H1 (cell line): Measurements from ENCODE around the gene IGLON5. TPM values are rescaled to one million over a fixed set of nuclear protein-coding genes. Genes with fewer than 3 reads are reported as not detected.

Source experiments
- CTCF ChIA-PET: fragments of 300-600 bp; sonication (Branson Sonifier 250); formaldehyde crosslinking; loops from one replicate; lab custom pipeline; 2021; ENCODE audit not compliant: partially characterized antibody; lab: Charles Lee
- POLR2A ChIA-PET: fragments of 300-600 bp; sonication (Branson Sonifier 250); formaldehyde crosslinking; loops from one replicate; lab custom pipeline; 2021; ENCODE audit warnings: inconsistent platforms; ENCODE audit not compliant: partially characterized antibody; lab: Charles Lee
- DNase-seq, 2 experiments: peaks; one replicate each; pipeline versions ENCODE4 v3.0.0 to v3.0.0-alpha.2; 2010 to 2022; ENCODE audit warnings: low spot score in 2 of 2, low read depth in 1 of 2, mixed read lengths in 1 of 2
- FAIRE-seq: peaks from 2 replicates; lab custom pipeline; 2011; peaks lifted over from hg19 to GRCh38; lab: Jason Lieb, UNC
- H2AFZ ChIP-seq: 2 replicates; pipeline ENCODE4 v1.8.1; 2012; ENCODE audit warnings: low read length, inconsistent platforms
- H2AK5ac ChIP-seq: 2 replicates; pipeline ENCODE4 v1.6.1; 2013; ENCODE audit warnings: low read depth, low read length
- H2BK120ac ChIP-seq: replicated peaks from 2 replicates; pipeline ENCODE3; 2013; ENCODE audit warnings: low read depth, low read length, inconsistent platforms
- H2BK12ac ChIP-seq: 2 replicates; pipeline ENCODE4 v1.6.1; 2013; ENCODE audit warnings: low read depth, low read length
- H2BK15ac ChIP-seq: 2 replicates; pipeline ENCODE4 v1.6.1; 2013; ENCODE audit warnings: low read length
- H2BK20ac ChIP-seq: 2 replicates; pipeline ENCODE4 v1.6.1; 2013; ENCODE audit warnings: low read length
- H2BK5ac ChIP-seq: 2 replicates; pipeline ENCODE4 v1.6.1; 2013; ENCODE audit warnings: low read depth, low read length
- H3K14ac ChIP-seq: 2 replicates; pipeline ENCODE4 v1.6.1; 2013; ENCODE audit warnings: inconsistent platforms; ENCODE audit not compliant: insufficient read length
- H3K18ac ChIP-seq: 2 replicates; pipeline ENCODE4 v1.6.1; 2013; ENCODE audit warnings: low read length; ENCODE audit errors: extremely low read depth
- H3K23ac ChIP-seq: 2 replicates; pipeline ENCODE4 v1.6.1; 2013; ENCODE audit warnings: inconsistent platforms; ENCODE audit not compliant: insufficient read length
- H3K23me2 ChIP-seq: 2 replicates; pipeline ENCODE4 v1.6.1; 2013; ENCODE audit warnings: low read depth, low read length
- H3K27ac ChIP-seq: 2 replicates; pipeline ENCODE4 v1.6.1; 2011; ENCODE audit warnings: low read depth, low read length, inconsistent platforms
- H3K27me3 ChIP-seq, 4 experiments: replicated peaks in 1 of 4; 1 replicate in 1 of 4; 2 replicates in 3 of 4; pipeline versions ENCODE4 v1.6.1 to v1.8.1; 2011 to 2013; ENCODE audit warnings: low read length in 3 of 4, mild to moderate bottlenecking in 3 of 4, inconsistent platforms in 2 of 4, mixed read lengths in 2 of 4, moderate library complexity in 1 of 4; ENCODE audit not compliant: control insufficient read depth in 3 of 4, insufficient read depth in 3 of 4; ENCODE audit errors: extremely low read depth in 1 of 4
- H3K36me3 ChIP-seq, 4 experiments: 2 replicates each; pipeline versions ENCODE4 v1.6.1 to v1.8.1; 2011 to 2013; ENCODE audit warnings: mild to moderate bottlenecking in 4 of 4, low read length in 3 of 4, moderate library complexity in 2 of 4, control low read depth in 1 of 4, inconsistent platforms in 1 of 4; ENCODE audit not compliant: insufficient read depth in 4 of 4, control insufficient read depth in 2 of 4
- H3K4ac ChIP-seq: replicated peaks from 2 replicates; pipeline ENCODE3; 2013; ENCODE audit warnings: low read length, low read depth, mixed read lengths, inconsistent platforms; ENCODE audit not compliant: insufficient read length
- H3K4me1 ChIP-seq, 4 experiments: replicated peaks in 1 of 4; 1 replicate in 1 of 4; 2 replicates in 3 of 4; pipeline versions ENCODE4 v1.6.1 to v1.8.1; 2011 to 2013; ENCODE audit warnings: low read length in 3 of 4, inconsistent platforms in 2 of 4, mixed read lengths in 1 of 4; ENCODE audit not compliant: insufficient read depth in 4 of 4, control insufficient read depth in 3 of 4
- H3K4me2 ChIP-seq, 2 experiments: 2 replicates each; pipeline versions ENCODE4 v1.6.1 to v1.8.1; 2011 to 2013; ENCODE audit warnings: low read depth in 2 of 2, low read length in 2 of 2, control low read depth in 1 of 2, inconsistent platforms in 1 of 2, mild to moderate bottlenecking in 1 of 2; ENCODE audit not compliant: insufficient read depth in 1 of 2
- H3K4me3 ChIP-seq, 4 experiments: fragments of 200-600, 300-600 bp in 1 of 4; sonication (generic), shearing (Covaris generic), sonication (Bioruptor Twin) in 1 of 4; 2 replicates each; pipeline versions ENCODE4 v1.5.1 to v1.8.1; 2011 to 2016; ENCODE audit warnings: low read length in 4 of 4, low read depth in 3 of 4, control low read depth in 2 of 4, inconsistent platforms in 2 of 4, mild to moderate bottlenecking in 2 of 4, mixed read lengths in 1 of 4, moderate library complexity in 1 of 4; ENCODE audit not compliant: insufficient read depth in 2 of 4; ENCODE audit errors: extremely low read depth in 1 of 4
- H3K56ac ChIP-seq: replicated peaks from 2 replicates; pipeline ENCODE3; 2013; ENCODE audit warnings: low read depth, mild to moderate bottlenecking, mixed read lengths, low read length, inconsistent platforms; ENCODE audit not compliant: insufficient read length
- H3K79me1 ChIP-seq: 2 replicates; pipeline ENCODE4 v1.6.1; 2013; ENCODE audit warnings: low read depth, low read length, control low read depth
- H3K79me2 ChIP-seq, 2 experiments: 2 replicates each; pipeline versions ENCODE4 v1.6.1 to v1.8.1; 2012 to 2013; ENCODE audit warnings: low read length in 2 of 2, mild to moderate bottlenecking in 2 of 2, inconsistent platforms in 1 of 2; ENCODE audit not compliant: insufficient read depth in 2 of 2, control insufficient read depth in 1 of 2
- H3K9ac ChIP-seq, 4 experiments: replicated peaks in 1 of 4; 1 replicate in 1 of 4; 2 replicates in 3 of 4; pipeline versions ENCODE4 v1.6.1 to v1.8.1; 2011 to 2013; ENCODE audit warnings: low read depth in 3 of 4, low read length in 3 of 4, control low read depth in 2 of 4, mild to moderate bottlenecking in 2 of 4, moderate library complexity in 2 of 4, inconsistent platforms in 1 of 4; ENCODE audit errors: extremely low read depth in 1 of 4
- H3K9me3 ChIP-seq, 2 experiments: 2 replicates each; pipeline versions ENCODE4 v1.6.1 to v1.8.1; 2012 to 2013; ENCODE audit warnings: mild to moderate bottlenecking in 2 of 2, moderate library complexity in 2 of 2, control low read depth in 1 of 2, inconsistent platforms in 1 of 2, low read depth in 1 of 2, low read length in 1 of 2, mixed read lengths in 1 of 2; ENCODE audit not compliant: insufficient read depth in 2 of 2
- H4K20me1 ChIP-seq, 2 experiments: replicated peaks in 1 of 2; 2 replicates each; pipeline versions ENCODE3 to v1.8.1; 2011 to 2013; ENCODE audit warnings: inconsistent platforms in 2 of 2, low read length in 2 of 2, mild to moderate bottlenecking in 1 of 2; ENCODE audit not compliant: insufficient read depth in 2 of 2, control insufficient read depth in 1 of 2
- H4K5ac ChIP-seq: 2 replicates; pipeline ENCODE4 v1.6.1; 2013; ENCODE audit warnings: low read length, low read depth, mixed read lengths, inconsistent platforms; ENCODE audit not compliant: insufficient read length
- H4K8ac ChIP-seq: 2 replicates; pipeline ENCODE4 v1.8.0; 2013; ENCODE audit warnings: mild to moderate bottlenecking, moderate library complexity, low read length, inconsistent platforms; ENCODE audit not compliant: insufficient read depth; ENCODE audit errors: extremely low read depth
- H4K91ac ChIP-seq: replicated peaks from 2 replicates; pipeline ENCODE3; 2013; ENCODE audit warnings: low read length, mixed read lengths, inconsistent platforms; ENCODE audit not compliant: insufficient read length
- CHD1 ChIP-seq: IDR thresholded peaks from 2 replicates; pipeline ENCODE4 v1.6.1; 2012; ENCODE audit warnings: low read depth, low read length, improper control_type of control experiment
- CHD2 ChIP-seq: IDR thresholded peaks from 2 replicates; pipeline ENCODE4 v1.6.1; 2012; ENCODE audit warnings: low read length, improper control_type of control experiment
- E2F6 ChIP-seq: IDR thresholded peaks from 2 replicates; pipeline ENCODE4 v1.6.1; 2012; ENCODE audit warnings: inconsistent platforms
- GTF2F1 ChIP-seq: IDR thresholded peaks from 2 replicates; pipeline ENCODE4 v1.6.1; 2012; ENCODE audit warnings: low read depth, low read length, improper control_type of control experiment, borderline replicate concordance
- KDM1A ChIP-seq: fragments of 200-600, 300-600 bp; sonication (generic); IDR thresholded peaks from 2 replicates; pipeline ENCODE4 v1.7.1; 2016; ENCODE audit warnings: mild to moderate bottlenecking, low read length, borderline replicate concordance
- PHF8 ChIP-seq: fragments of 200-600 bp; sonication (generic); conservative IDR thresholded peaks from 2 replicates; pipeline ENCODE4 v1.7.1; 2012; ENCODE audit warnings: low read depth, mild to moderate bottlenecking, inconsistent platforms, low read length, moderate library complexity
- SIX5 ChIP-seq: IDR thresholded peaks from 2 replicates; pipeline ENCODE4 v1.6.1; 2011; ENCODE audit warnings: mild to moderate bottlenecking, low read depth, low read length
- SP2 ChIP-seq: IDR thresholded peaks from 2 replicates; pipeline ENCODE4 v1.6.1; 2012; ENCODE audit warnings: mild to moderate bottlenecking, low read length, inconsistent platforms
- YY1 ChIP-seq: IDR thresholded peaks from 2 replicates; pipeline ENCODE4 v1.6.1; 2011; ENCODE audit warnings: low read depth, mild to moderate bottlenecking, low read length
- WGBS, 2 experiments: shearing (Covaris generic) in 1 of 2; methylation state at CpG; one replicate each; pipeline versions ENCODE4 v1.1.6 to v1.1.7; 2013 to 2015; ENCODE audit warnings: low lambda C conversion rate in 2 of 2, mixed read lengths in 2 of 2, inconsistent platforms in 1 of 2, low coverage in 1 of 2, missing lambda C conversion rate in 1 of 2; ENCODE audit not compliant: insufficient replicate concordance in 2 of 2, insufficient coverage in 1 of 2, insufficient read length in 1 of 2; ENCODE audit errors: extremely low coverage in 1 of 2, missing lambda C conversion rate in 1 of 2; 5-methylcytosine and 5-hydroxymethylcytosine counted together
- polyA plus RNA-seq, 7 experiments: library from polyadenylated mRNA; depleted of rRNA in 3 of 7; stranded (reverse) in 5 of 7; unstranded in 2 of 7; fragments of >200 nt in 5 of 7; fragments of 200-250 nt in 2 of 7; gene quantifications; 1 replicate in 5 of 7; 2 replicates in 1 of 7; 4 replicates in 1 of 7; pipeline versions ENCODE4 v1.2.1 to v1.2.3, GENCODE V29; 2011 to 2013; ENCODE audit warnings: missing spikeins in 2 of 7, mixed read lengths in 2 of 7
- total RNA-seq: library from RNA; stranded (reverse); fragmentation: NEBNext Ultra II Directional; extraction: Animal tissue kit (Norgen Biotek cat#: 25700); gene quantifications from 2 replicates; pipeline ENCODE4 v1.2.1, GENCODE V29; 2021

Gene IGLON5
- total and polyA plus RNA-seq, 2 of the 8 experiments (the other 6 are each of a cell fraction or from before 2014, with no cell fraction given) = 31.8 to 34.6 TPM

DNA sequence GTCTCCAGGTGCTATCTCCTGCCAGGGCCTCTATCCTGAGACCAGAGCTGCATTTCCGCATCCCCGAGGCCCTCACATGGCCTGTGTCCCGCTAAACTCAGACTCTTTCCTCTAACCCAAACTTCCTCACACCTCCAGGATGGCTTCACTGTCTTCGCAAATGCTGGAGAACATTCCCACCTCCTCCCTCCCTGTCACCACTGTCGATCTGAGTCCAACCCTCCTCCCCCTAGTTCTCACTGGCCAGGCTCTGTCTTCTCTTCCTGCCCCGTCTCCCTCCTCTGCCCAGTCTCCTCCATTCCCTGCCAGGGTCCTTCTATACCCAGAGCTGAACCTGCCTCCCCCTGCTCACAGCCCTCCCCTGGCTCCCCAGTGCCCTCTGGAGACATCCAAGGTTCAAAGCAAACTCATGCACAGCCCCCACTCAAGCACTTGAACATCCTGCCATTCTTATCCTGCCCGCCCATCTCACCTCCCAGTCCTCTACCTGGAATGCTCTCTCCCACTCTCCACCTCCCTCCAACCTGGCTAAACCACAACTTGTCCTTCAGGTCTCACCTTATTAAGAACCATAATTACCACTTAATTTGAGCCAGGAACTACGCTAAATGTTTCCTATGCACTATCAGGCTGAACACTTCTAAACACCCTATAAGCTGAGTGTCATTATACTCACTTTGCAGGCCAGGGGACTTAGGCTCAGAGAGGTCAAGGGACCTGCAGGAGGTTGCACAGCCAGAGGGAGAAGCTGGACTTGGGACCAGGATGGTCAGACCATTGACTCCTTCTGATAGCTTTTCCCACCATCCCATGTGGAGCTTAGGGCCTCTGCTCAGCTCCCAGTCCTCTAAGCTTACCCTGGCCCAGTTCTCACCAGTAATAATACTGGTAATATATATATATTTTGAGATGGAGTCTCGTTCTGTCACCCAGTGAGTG is 31.5 kb downstream of the IGLON5 start:
- Histone ChIP-seq H2BK20ac (peak overlapping the region; percentile 95; the same call in 1 of the 2 replicates), H3K27me3 (peaks cover 0 to 18% (median 11%) of the 10 kb centered on the region in 4 experiments; a peak in 5 of 7 replicates), H4K5ac (no peak overlapping the region), H2AK5ac (0 out of 2 replicates have a peak overlapping the region, but pooled peaks have one; percentile 77), H3K23me2 (peaks cover 13% of the 10 kb centered on the region), H3K27ac (no peak overlapping the region), H3K4me3 (no peak overlapping the region), H3K36me3 (no peaks in the 10 kb centered on the region; a peak in 1 of 8 replicates), H3K9me3 (no peaks in the 10 kb centered on the region), H3K23ac (no peak overlapping the region), H2BK12ac (peak overlapping the region; percentile 94; the same call in 1 of the 2 replicates), H3K14ac (no peak overlapping the region), H3K79me1 (no peaks in the 10 kb centered on the region), H3K56ac (no peak overlapping the region), H3K79me2 (no peaks in the 10 kb centered on the region), H3K9ac (no peak overlapping the region), H2AFZ (no peak overlapping the region), H4K8ac (no peak overlapping the region), H2BK5ac (peak overlapping the region; percentile 63; the same call in 1 of the 2 replicates), H4K91ac (peak overlapping the region; percentile 49), H3K4me2 (peak overlapping the region; percentile 34 to 39; a peak in 2 of 4 replicates), H3K18ac (peak overlapping the region; percentile 78; the same call in 1 of the 2 replicates), H2BK120ac (peak overlapping the region; percentile 33), H4K20me1 (peaks cover 0 to 3% of the 10 kb centered on the region in 2 experiments), H2BK15ac (peak overlapping the region; percentile 99; the same call in 1 of the 2 replicates), H3K4ac (no peak overlapping the region), H3K4me1 (peaks cover 0 to 19% (median 15%) of the 10 kb centered on the region in 4 experiments; a peak in 6 of 7 replicates)
- POLR2A ChIA-PET = interaction anchor here (0.8 to 2.9 kb wide), 8 partner anchors 8 to 78 kb away, joined by 3 to 13 read pairs (median 4); partner anchors contain the start of genes C19orf84 and ETFB
- FAIRE-seq = no peak
- TF ChIP-seq SIX5 = no peak
- TF ChIP-seq YY1 = no peak
- no peak for TF ChIP-seq CHD1
- TF ChIP-seq E2F6 = peak; percentile 43; the same call in 1 of the 2 replicates
- TF ChIP-seq GTF2F1 = no peak
- no peak for TF ChIP-seq PHF8
- peak; percentile 81 for TF ChIP-seq KDM1A
- no peak for TF ChIP-seq SP2
- no peak for TF ChIP-seq CHD2
- WGBS, 2 experiments = 85% methylated on average over 9 of the region's 9 CpGs; no CpG with 5 or more reads in 1 of the 2 experiments
- CTCF ChIA-PET = interaction anchor here (0.6 to 4.9 kb wide), 13 partner anchors 12 to 932 kb away, joined by 3 to 42 read pairs (median 3); partner anchors contain the start of genes CLDND2 and ETFB
- DNase-seq = no peak
